HG02938 (cell line): ENCODE results near the gene ITGB2.

Experiments
- ATAC-seq: cut with Tn5 transposase; IDR thresholded peaks from one replicate; pipeline ENCODE4 v1.9.1; 2021; ENCODE audit warnings: mild to moderate bottlenecking, moderate library complexity; ENCODE audit not compliant: unreplicated experiment

The ITGB2 gene

GRCh38 chr21:44920694-44921604, at the start of gene ITGB2:
ITGB2 (minus strand) TSS chr21:44920899; CDS start chr21:44910782, 10,117 bp downstream.
- no peak for ATAC-seq

GRCh38 chr21:44969931-44970755, 49.4 kb upstream of the ITGB2 start:
- ATAC-seq = no peak

DNA sequence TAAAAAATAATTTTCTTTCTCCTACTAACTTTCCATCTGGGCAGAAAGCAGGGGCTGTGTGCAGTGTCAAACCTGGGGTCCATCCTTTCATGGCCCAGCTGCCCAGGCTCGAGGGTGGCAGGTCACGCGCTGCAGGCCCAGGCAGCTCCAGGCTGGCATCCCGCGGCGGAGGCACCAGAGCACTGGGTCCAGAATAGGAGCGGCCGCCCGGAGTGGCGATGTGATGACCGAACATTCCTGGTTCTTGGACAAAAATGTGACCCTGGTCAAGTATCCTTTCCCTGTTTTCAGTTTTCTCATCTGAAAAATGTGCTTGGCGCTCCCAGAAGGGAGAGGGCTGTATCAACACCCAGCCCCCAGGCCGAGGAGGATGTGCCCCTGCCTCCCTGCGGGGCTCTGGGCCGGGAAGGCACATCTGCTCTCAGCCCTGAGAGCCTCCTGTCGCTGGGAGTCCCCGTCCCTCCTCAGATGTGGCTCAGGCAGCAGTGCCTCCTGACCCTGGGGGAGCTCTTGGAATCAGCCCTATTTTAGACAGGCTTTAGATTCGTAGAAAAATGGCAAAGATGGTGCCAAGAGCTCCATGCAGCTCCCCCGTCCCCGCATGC, 48.5 kb upstream of the ITGB2 start:
- no peak for ATAC-seq

DNA sequence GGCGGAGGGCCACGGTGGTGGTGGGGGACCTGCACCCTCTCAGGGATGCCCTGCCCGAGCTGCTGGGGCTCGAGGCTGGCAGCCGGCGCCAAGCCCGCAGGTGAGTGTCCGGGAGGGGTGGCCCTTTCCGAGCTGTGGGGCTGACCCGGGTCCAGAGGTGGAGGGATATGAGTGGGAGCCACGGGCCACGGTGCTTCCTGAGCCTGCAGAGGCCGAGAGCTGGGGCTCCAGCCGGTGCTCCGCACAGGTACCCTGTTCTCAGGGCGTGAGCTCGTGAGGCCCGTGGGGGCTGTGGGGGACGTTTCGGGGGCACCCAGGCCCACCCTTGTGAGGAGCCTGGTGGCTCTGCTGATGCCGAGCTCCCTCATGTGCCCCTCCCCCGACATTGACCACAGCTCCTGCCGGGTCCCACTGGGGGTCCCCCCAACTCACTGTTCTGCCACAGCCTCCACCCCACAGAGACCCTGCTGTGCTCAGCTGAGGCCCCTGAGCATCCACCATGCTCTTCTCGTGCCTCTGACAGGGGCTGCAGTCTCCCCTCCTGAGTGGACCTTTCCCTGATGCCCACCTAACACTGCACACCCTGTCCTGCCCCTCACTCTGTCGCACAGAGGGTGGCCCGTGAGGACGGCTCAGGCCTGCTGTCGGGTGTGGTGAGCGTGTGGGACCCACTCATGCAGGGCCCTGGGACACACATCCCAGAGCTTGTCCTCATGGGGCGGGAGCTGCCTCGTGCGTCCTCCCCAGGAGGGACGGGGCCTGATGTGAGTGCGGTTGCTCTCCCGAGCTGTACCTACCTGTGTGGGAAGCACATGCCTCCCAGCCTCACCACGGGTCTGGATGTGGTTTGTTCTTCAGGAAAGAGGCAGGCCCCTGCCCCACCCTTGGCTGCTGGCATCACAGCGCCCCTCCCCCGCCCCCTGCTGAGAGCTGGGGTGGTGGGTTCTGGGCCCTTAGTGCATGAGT, 46.7 kb upstream of the ITGB2 start:
- ATAC-seq = no peak

- no peak for ATAC-seq
Observed at GRCh38 chr21:44966135-44967081, 45.7 kb upstream of the ITGB2 start.

DNA sequence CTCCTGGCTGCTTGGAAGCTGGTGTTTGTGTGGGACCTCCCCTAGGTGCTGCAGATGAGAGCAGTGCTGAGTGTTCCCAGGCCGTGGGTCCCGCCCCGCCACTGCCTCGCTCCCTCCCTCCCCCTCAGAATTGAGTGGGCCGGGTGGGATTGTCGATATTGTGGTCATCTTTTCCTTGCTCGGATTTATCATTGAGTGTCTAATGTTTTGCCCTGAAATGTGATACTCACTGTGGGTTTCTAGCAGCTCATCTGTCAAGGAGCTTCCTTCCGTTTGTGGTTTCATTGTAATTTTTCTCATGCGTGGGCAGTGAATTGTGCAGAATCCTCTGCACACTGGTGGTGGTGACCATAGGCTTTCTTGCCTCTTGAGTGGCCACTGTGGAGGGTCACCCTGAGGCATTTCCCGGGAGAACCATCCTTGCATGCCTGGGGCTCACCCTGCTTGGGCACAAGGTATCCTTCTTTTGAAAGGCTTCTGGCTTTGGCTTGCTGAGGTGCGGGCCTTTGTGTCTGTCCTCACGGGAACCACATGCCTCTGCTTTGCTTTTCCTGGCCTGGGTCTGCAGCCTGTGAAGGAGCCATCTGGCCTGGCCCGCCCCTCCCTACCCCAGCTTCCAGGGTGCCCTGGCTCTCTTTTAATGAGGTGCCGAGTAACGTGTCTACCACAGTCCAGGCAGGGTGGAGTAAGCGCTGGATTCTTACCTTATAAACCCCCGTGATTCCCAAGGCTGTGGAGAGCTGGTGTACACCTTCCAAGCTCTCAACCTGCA, 44.7 kb upstream of the ITGB2 start:
- no peak for ATAC-seq

DNA sequence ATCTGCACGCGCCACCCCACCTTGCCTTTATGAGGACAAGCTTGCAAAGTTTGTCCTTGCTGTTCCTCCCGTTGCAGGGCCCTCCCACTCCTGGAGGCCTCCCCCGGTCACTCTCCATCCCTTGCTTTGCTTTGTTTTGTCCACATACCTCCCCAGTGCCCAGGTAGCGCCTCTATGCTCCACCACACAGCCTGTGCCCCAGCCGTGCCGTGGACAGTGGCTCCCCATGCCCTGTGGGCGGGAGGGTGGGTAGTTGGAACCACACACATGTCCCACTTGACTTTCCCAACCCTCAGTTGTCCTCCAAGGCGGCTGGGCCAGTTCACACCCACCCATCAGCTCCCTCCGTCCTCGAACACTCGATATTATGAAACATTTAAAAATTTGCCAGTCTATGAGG, 43.7 kb upstream of the ITGB2 start:
- no peak for ATAC-seq

DNA sequence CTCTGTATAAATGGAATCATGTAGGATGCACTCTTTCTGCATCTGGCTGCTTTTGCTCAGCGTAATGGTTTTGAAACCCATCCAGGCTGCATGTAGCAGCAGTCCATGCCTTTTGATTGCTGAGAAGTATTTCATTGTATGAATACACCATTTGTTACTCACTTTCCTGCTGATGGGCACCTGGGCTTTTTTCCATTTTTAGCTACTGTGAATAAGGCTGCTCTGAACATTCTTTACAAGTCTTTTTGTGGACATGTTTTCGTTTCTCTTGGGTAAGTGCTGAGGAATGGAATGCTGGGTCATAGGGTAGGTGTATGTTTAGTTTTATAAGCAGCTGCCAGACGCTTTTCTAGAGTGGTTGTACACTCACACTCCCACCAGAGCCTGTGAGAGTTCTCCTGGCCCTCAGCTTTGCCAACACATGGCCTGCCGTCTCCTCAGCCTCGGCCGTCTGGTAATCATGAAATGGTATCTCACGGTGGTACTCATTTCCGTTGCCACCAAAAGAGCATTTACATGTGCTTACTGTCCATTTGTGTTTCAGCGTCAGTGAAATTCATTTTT, 41.8 kb upstream of the ITGB2 start:
- no peak for ATAC-seq

DNA sequence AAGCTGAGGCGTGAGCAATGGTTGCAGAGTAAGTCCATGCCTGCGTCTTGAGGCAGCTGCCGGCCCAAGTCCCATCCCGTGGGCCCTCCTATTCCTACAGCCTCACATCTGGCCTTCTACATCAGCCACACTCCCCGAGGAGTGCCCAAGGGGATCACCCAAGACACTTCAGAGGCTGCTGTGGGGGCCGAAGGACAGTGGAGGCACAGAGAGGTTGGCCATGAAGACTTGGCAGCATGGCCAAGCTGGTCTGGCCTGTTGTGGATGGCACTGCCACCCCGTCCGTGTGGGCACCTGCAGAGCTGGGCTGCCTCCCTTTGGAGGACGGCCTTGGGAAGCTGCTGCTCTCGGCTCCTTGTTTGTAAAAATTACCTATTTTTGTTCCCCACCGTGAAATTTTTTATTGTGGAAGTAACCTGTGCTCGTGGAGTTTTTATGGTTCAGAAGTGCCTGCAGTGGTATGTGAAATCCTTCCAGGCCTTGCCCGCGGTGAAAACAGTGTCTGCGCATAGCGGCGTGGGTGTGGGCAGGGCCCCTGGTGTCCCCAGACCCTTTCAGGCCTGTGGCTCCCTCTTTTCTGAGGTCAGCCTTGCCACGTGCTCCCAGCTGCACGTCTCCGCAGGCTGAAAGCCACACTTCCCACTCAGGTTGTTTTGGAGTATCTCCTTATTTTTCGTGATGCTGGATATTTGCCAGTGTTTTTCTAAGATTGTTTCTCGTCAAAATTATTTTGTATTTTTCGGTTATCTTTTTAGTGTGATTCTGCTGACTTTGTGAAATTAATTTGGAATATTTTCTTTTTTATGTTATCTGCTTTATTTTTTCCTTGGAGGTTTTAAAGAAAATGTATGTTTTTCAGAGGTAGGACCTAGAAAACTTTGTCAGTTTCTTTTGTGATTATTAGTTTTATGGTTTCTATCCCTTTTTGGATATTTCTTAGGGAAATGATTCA, 39.7 kb upstream of the ITGB2 start:
- ATAC-seq = no peak

DNA sequence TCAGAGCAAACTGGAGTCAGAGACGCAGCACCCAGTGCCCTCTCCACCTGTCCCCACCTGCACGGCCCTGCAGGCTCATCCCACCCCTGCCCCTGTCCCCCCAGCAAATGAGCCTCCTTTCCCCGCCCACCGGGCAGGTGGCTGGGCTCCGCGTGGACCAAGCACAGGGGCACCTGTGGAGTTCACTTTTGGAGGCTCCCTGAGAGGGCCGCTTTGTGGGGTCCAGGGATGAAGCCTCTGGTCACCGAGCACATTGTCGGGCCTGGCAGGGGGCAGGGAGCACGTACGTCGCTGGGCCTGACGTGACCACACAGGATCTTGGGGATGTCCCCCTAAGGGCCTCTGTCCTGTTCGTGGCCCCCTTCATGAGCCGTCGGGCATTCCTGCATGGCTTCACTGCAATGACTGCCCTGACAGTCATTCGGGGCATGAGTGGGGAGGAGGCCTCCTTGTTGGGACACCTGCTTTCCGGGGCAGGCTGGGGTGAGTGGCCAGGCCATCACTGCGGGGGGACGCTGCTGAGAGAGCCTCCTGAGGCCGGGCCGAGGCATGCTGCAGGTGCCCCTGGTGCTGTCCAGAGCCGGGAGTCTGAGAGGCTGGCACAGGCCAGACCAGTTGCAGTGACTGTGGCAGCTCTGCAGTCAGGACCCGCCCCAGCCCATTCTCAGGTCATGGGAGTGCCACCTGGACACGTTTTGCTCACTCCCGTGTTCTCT, 38.8 kb upstream of the ITGB2 start:
- no peak for ATAC-seq

DNA sequence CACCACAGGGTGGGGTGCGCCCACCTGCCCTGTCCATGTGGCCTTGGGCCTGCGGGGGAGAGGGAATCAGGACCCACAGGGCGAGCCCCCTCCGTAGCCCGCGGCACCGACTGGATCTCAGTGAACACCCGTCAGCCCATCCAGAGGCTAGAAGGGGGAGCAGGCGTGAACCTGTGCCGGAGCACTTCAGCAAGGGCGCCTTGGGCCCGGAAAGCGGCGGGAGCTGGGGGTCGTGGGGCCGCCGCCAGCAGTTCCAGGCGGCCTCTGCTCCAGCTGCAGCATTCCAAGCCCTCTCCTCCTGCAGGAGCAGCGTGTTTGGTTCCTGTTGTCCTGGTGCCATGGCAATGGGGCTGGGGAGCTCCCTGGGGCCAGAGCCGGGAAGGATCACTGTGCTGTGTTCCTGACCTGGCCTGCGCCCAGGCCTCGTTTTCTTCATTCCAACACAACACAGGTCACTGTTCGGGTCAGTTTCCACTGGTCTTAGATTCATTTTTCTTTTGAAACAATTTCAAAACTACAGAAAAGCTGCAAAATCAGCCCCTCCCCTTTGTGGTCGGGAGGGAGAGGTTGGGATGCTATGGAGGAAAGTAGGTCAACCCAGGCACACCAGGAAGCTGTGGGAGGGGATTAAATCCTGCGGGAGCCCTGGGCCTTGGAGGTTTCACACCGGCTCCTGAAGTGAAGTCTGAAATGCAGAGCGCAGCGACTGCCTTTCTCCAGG, 37.9 kb upstream of the ITGB2 start:
- no peak for ATAC-seq

GRCh38 chr21:44957901-44958451, 37.3 kb upstream of the ITGB2 start:
- no peak for ATAC-seq

GRCh38 chr21:44957047-44957831, 36.5 kb upstream of the ITGB2 start:
- no peak for ATAC-seq

- ATAC-seq = no peak
Observed at GRCh38 chr21:44956356-44957046, 35.8 kb upstream of the ITGB2 start.
